ENCODE measurements around the gene PHF2. TPM values are rescaled to one million over a fixed set of nuclear protein-coding genes. Genes with fewer than 3 reads are reported as not detected.

The PHF2 gene
- total RNA-seq, 2 experiments from 2014 or later: 20.6 to 23.7 TPM

DNA sequence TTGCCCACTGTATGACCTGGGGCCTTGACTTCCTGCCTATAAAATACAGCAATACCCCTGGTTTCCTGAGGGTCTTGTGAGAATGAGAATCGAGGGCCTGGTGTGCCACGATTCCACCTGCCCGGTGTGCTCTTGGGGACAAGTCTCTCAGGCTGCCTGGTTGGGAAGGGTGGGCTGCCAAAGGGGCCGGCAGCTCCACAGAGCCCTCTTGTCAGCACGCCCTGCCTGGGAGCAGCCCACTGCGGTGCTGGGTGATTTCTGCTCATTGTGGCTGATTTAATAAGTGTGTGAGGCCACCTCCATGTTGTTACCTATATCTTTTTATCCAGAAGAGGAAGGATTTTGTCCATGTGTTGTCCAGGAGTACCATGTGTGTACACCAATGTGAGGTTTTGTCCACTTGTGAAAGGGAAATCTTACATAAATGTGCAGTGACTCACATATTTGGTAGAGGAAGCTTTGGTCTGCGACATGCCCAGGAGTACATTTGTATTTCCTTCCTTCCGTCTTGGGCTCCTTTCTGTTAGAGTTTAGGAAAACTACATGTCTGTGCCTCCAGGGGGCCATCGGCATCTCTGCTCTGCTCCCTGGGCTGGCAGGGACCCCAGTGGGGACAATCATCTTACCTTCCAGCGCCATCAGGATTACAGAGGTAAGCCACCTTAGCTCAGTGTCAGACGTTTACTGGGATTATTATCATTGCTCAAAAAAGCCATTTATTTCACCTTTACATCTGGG lies 108.6 kb downstream of the PHF2 start:
- H3K36me3 ChIP-seq (ENCODE audit: insufficient read depth, low read length): no peaks in the 10 kb centered on the region
- CTCF ChIA-PET (ENCODE audit: unreplicated experiment): interaction anchor here (0.6 kb wide), 1 partner anchor 913 kb away, joined by 3 read pairs; no protein-coding TSS in a partner anchor
- H3K79me2 ChIP-seq (ENCODE audit: insufficient read depth, low read depth, low read length): no peaks in the 10 kb centered on the region
- no peaks in the 10 kb centered on the region for H3K9me2 ChIP-seq (ENCODE audit: insufficient read depth, low read length)
- no peaks in the 10 kb centered on the region for H3K4me1 ChIP-seq (ENCODE audit: insufficient read depth, low read length, poor library complexity, severe bottlenecking)
- peaks cover 16% of the 10 kb centered on the region; the same call in 1 of the 2 replicates for H3K9me3 ChIP-seq (ENCODE audit: low read length)
- POLR2A ChIA-PET: no interaction called here
- H3K4me2 ChIP-seq (ENCODE audit: low read length): no peak overlapping the region
- no peak overlapping the region for H3K27ac ChIP-seq (ENCODE audit: low read depth, low read length, poor library complexity, severe bottlenecking)
- no peak overlapping the region for H3K4me3 ChIP-seq (ENCODE audit: low read depth, low read length, poor library complexity, severe bottlenecking)
- H2AFZ ChIP-seq (ENCODE audit: low read length): no peak overlapping the region
- intact Hi-C loops (cut with micrococcal nuclease; ENCODE audit: unreplicated experiment): no loop called here
- DNase-seq (ENCODE audit: low spot score): no peak
- no TSS peak for BruUV-seq (replicated peaks)
- TF ChIP-seq EZH2phosphoT487 (IDR thresholded peaks at IDR 0.05; ENCODE audit: borderline replicate concordance, low read depth, low read length): no peak
- TF ChIP-seq, protein P1, sequence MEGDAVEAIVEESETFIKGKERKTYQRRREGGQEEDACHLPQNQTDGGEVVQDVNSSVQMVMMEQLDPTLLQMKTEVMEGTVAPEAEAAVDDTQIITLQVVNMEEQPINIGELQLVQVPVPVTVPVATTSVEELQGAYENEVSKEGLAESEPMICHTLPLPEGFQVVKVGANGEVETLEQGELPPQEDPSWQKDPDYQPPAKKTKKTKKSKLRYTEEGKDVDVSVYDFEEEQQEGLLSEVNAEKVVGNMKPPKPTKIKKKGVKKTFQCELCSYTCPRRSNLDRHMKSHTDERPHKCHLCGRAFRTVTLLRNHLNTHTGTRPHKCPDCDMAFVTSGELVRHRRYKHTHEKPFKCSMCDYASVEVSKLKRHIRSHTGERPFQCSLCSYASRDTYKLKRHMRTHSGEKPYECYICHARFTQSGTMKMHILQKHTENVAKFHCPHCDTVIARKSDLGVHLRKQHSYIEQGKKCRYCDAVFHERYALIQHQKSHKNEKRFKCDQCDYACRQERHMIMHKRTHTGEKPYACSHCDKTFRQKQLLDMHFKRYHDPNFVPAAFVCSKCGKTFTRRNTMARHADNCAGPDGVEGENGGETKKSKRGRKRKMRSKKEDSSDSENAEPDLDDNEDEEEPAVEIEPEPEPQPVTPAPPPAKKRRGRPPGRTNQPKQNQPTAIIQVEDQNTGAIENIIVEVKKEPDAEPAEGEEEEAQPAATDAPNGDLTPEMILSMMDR (conservative IDR thresholded peaks at IDR 0.05; ENCODE audit: low read length): 0 out of 2 replicates have a peak, but pooled peaks have one; percentile 17
- H4K20me1 ChIP-seq (ENCODE audit: insufficient read depth, low read length): no peaks in the 10 kb centered on the region

DNA sequence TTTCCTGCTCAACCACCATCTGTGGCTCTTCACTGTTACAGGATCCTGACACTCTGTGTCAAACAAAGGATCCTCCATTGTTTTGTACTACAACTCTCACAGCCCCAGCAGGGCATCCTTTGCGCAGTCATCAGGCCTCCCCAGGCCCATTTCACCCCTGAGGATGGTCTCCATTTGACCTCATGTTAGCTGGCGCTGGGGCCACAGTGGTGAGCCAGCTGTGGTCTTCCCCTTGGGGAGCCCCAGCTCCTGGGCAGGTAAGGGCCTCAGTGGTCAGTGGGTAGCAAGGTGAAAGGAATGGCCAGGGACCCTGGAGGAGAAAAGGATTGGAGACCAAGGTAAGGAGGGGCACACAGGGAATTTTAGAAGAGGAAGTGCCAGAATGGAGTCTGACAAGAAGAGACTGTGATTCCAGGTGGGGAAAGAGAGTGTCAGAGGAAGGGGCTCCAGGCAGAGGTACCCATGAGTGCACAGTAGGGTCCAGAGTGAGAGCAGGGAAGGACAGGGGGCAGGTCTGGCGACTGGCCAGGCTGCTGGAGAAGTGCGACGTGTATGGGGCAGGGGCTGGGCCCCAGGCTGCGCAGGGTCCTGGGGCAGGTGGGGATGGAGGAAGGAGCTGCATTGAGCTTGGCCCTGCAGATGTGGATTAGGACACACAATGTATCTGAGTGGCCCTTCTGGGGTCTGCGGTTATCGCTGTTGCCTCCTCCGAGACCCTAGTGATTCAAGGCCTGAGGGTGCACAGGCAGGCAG lies 109.9 kb downstream of the PHF2 start:
- BruUV-seq (replicated peaks): no TSS peak
- POLR2A ChIA-PET: interaction anchor here (0.5 kb wide), 1 partner anchor 1326 kb away, joined by 5 read pairs; no protein-coding TSS in a partner anchor
- CTCF ChIA-PET (ENCODE audit: unreplicated experiment): interaction anchor here (0.5 kb wide), 1 partner anchor 162 kb away, joined by 3 read pairs; no protein-coding TSS in a partner anchor
- no peaks in the 10 kb centered on the region for H3K79me2 ChIP-seq (ENCODE audit: insufficient read depth, low read depth, low read length)
- no peak overlapping the region for H3K27ac ChIP-seq (ENCODE audit: low read depth, low read length, poor library complexity, severe bottlenecking)
- no peaks in the 10 kb centered on the region for H3K36me3 ChIP-seq (ENCODE audit: insufficient read depth, low read length)
- no peak overlapping the region for H3K4me3 ChIP-seq (ENCODE audit: low read depth, low read length, poor library complexity, severe bottlenecking)
- H3K4me1 ChIP-seq (ENCODE audit: insufficient read depth, low read length, poor library complexity, severe bottlenecking): no peaks in the 10 kb centered on the region
- H3K9me2 ChIP-seq (ENCODE audit: insufficient read depth, low read length): no peaks in the 10 kb centered on the region
- peaks cover 17% of the 10 kb centered on the region; the same call in 1 of the 2 replicates for H3K9me3 ChIP-seq (ENCODE audit: low read length)
- DNase-seq (ENCODE audit: low spot score): no peak
- TF ChIP-seq, protein P1 (conservative IDR thresholded peaks at IDR 0.05; ENCODE audit: low read length): no peak
- TF ChIP-seq EZH2phosphoT487 (IDR thresholded peaks at IDR 0.05; ENCODE audit: borderline replicate concordance, low read depth, low read length): no peak
- no peaks in the 10 kb centered on the region for H4K20me1 ChIP-seq (ENCODE audit: insufficient read depth, low read length)
- H2AFZ ChIP-seq (ENCODE audit: low read length): no peak overlapping the region
- intact Hi-C loops (cut with micrococcal nuclease; ENCODE audit: unreplicated experiment): no loop called here
- H3K4me2 ChIP-seq (ENCODE audit: low read length): no peak overlapping the region
